A549 (cell line): ENCODE measurements around the gene FAM3A. TPM values are rescaled to one million over a fixed set of nuclear protein-coding genes. Genes with fewer than 3 reads are reported as not detected.

Experiments
- ATAC-seq, 2 experiments: fragments of 200-7000 bp in 1 of 2; fragments of >200 bp in 1 of 2; cut with Nextera tagmentation in 1 of 2; cut with Tn5 transposase in 1 of 2; 3 replicates each; pipeline versions ENCODE4 v1.8.0 to v1.9.1; 2018 to 2020; ENCODE audit warnings: mild to moderate bottlenecking in 1 of 2, moderate library complexity in 1 of 2
- CTCF ChIA-PET: fragments of 300-600 bp; sonication (Branson Sonifier 250); formaldehyde crosslinking; extraction: SDS; loops from one replicate; lab custom pipeline; 2021; ENCODE audit warnings: antibody characterized with exemption, inconsistent platforms; lab: Yijun Ruan, JAX
- POLR2A ChIA-PET: fragments of 350-600 bp; formaldehyde crosslinking; extraction: SDS; loops from one replicate; lab custom pipeline; 2021; ENCODE audit warnings: antibody characterized with exemption, inconsistent platforms; lab: Yijun Ruan, JAX
- DNase-seq, 2 experiments: peaks; one replicate each; pipeline versions ENCODE4 v3.0.0 to v3.0.0-alpha.2; 2011 to 2016; ENCODE audit warnings: low read depth in 1 of 2, low spot score in 1 of 2
- FAIRE-seq: peaks from 2 replicates; lab custom pipeline; 2011; peaks lifted over from hg19 to GRCh38; lab: Jason Lieb, UNC
- H3K27ac ChIP-seq, 2 experiments: fragments of >200 bp; sonication (Bioruptor Twin); formaldehyde crosslinking; 3 replicates each; pipeline ENCODE4 v1.5.1; 2016 to 2017
- H3K4me1 ChIP-seq: fragments of >200 bp; sonication (Bioruptor Twin); formaldehyde crosslinking; 3 replicates; pipeline ENCODE4 v1.6.1; 2016
- H3K4me2 ChIP-seq: fragments of >200 bp; sonication (Bioruptor Twin); formaldehyde crosslinking; 3 replicates; pipeline ENCODE4 v1.6.1; 2016
- H3K4me3 ChIP-seq: fragments of >200 bp; sonication (Bioruptor Twin); formaldehyde crosslinking; 3 replicates; pipeline ENCODE4 v1.5.1; 2016
- H3K9me3 ChIP-seq: fragments of >200 bp; sonication (Bioruptor Twin); formaldehyde crosslinking; 3 replicates; pipeline ENCODE4 v1.6.1; 2016
- BHLHE40 ChIP-seq: IDR thresholded peaks from 2 replicates; pipeline ENCODE4 v1.6.1; 2012; ENCODE audit warnings: low read depth, low read length, inconsistent platforms
- CHD4 ChIP-seq: fragments of 200-600 bp; sonication (generic); IDR thresholded peaks from 2 replicates; pipeline ENCODE4 v1.6.1; 2016; ENCODE audit warnings: antibody characterized with exemption, mild to moderate bottlenecking, borderline replicate concordance
- CTCF ChIP-seq: fragments of >200 bp; sonication (Bioruptor Twin); formaldehyde crosslinking; IDR thresholded peaks from 3 replicates; pipeline ENCODE4 v1.5.1; 2016
- EHF ChIP-seq: fragments of 250-450 bp; sonication (Bioruptor Pico); IDR thresholded peaks from 2 replicates; pipeline ENCODE4 v1.5.0; 2020; ENCODE audit warnings: mild to moderate bottlenecking
- EHMT2 ChIP-seq: fragments of 200-600 bp; sonication (generic); IDR thresholded peaks from 2 replicates; pipeline ENCODE4 v1.6.1; 2016; ENCODE audit warnings: antibody characterized with exemption, low read depth, mild to moderate bottlenecking, moderate library complexity
- EP300 ChIP-seq, 2 experiments: fragments of >200 bp; sonication (Bioruptor Twin); formaldehyde crosslinking; IDR thresholded peaks; 2 replicates in 1 of 2; 3 replicates in 1 of 2; pipeline ENCODE4 v1.6.1; 2016 to 2017
- GATA3 ChIP-seq: IDR thresholded peaks from 2 replicates; pipeline ENCODE4 v1.6.1; 2012; ENCODE audit warnings: borderline replicate concordance
- HDAC2 ChIP-seq: fragments of 200-600 bp; sonication (generic); IDR thresholded peaks from 2 replicates; pipeline ENCODE4 v1.6.1; 2016
- HOXB5 ChIP-seq: fragments of 250-450 bp; sonication (Bioruptor Pico); IDR thresholded peaks from 2 replicates; pipeline ENCODE4 v1.5.0; 2020; ENCODE audit warnings: mild to moderate bottlenecking, moderate library complexity
- JUN ChIP-seq, 2 experiments: fragments of >200 bp; sonication (Bioruptor Twin); formaldehyde crosslinking; IDR thresholded peaks; 2 replicates in 1 of 2; 3 replicates in 1 of 2; pipeline ENCODE4 v1.6.1; 2016 to 2017
- JUNB ChIP-seq: fragments of >200 bp; sonication (Bioruptor Twin); formaldehyde crosslinking; IDR thresholded peaks from 2 replicates; pipeline ENCODE4 v1.6.1; 2016
- MAX ChIP-seq: IDR thresholded peaks from 2 replicates; pipeline ENCODE4 v1.6.1; 2012
- MYC ChIP-seq: IDR thresholded peaks from 2 replicates; pipeline ENCODE4 v1.6.1; 2012; ENCODE audit warnings: mild to moderate bottlenecking, inconsistent platforms, low read length, improper control_type of control experiment, borderline replicate concordance
- NPAS2 ChIP-seq: fragments of 250-450 bp; sonication (Bioruptor Pico); IDR thresholded peaks from 2 replicates; pipeline ENCODE4 v1.8.0; 2022; ENCODE audit warnings: mild to moderate bottlenecking, moderate library complexity, borderline replicate concordance
- NR3C1 ChIP-seq: fragments of >200 bp; sonication (Bioruptor Twin); formaldehyde crosslinking; IDR thresholded peaks from 3 replicates; pipeline ENCODE4 v1.6.1; 2017
- PBX3 ChIP-seq: IDR thresholded peaks from 2 replicates; pipeline ENCODE4 v1.6.1; 2012
- PHF8 ChIP-seq: fragments of 200-600 bp; sonication (generic); IDR thresholded peaks from 2 replicates; pipeline ENCODE4 v1.6.1; 2016; ENCODE audit warnings: low read depth, mild to moderate bottlenecking, antibody characterized with exemption, moderate library complexity, borderline replicate concordance
- POLR2A ChIP-seq: IDR thresholded peaks from 2 replicates; pipeline ENCODE4 v1.6.1; 2012; ENCODE audit warnings: mild to moderate bottlenecking, low read length
- RAD21 ChIP-seq, 2 experiments: fragments of >200 bp in 1 of 2; sonication (Bioruptor Twin) in 1 of 2; formaldehyde crosslinking in 1 of 2; IDR thresholded peaks in 1 of 2; conservative IDR thresholded peaks in 1 of 2; 2 replicates in 1 of 2; 3 replicates in 1 of 2; pipeline ENCODE4 v1.6.1; 2012 to 2018; ENCODE audit warnings: inconsistent platforms in 1 of 2
- REST ChIP-seq: fragments of 200-600 bp; sonication (generic); IDR thresholded peaks from 2 replicates; pipeline ENCODE4 v1.6.1; 2016; ENCODE audit warnings: antibody characterized with exemption, mild to moderate bottlenecking, moderate library complexity
- SMC3 ChIP-seq: fragments of >200 bp; sonication (Bioruptor Twin); formaldehyde crosslinking; IDR thresholded peaks from 3 replicates; pipeline ENCODE4 v1.6.1; 2018; ENCODE audit warnings: inconsistent platforms
- TFCP2L1 ChIP-seq: fragments of 250-450 bp; sonication (Bioruptor Pico); IDR thresholded peaks from 2 replicates; pipeline ENCODE4 v1.5.0; 2021; ENCODE audit warnings: mild to moderate bottlenecking
- ZC3H11A ChIP-seq: fragments of 450-650 bp; IDR thresholded peaks from 2 replicates; pipeline ENCODE4 v1.6.1; 2014; ENCODE audit warnings: antibody characterized with exemption, mild to moderate bottlenecking
- WGBS: methylation state at CpG from one replicate; pipeline ENCODE4 v1.1.6; 2017; ENCODE audit errors: missing lambda C conversion rate; 5-methylcytosine and 5-hydroxymethylcytosine counted together
- polyA plus RNA-seq, 4 experiments: library from polyadenylated mRNA; depleted of rRNA in 3 of 4; stranded (reverse); fragments of >200 nt; fragmentation: RNase III in 1 of 4; extraction: RNeasy Plus Mini Kit Qiagen cat#74134 plus additional on column Dnase treatment in 1 of 4; gene quantifications; 2 replicates in 3 of 4; 3 replicates in 1 of 4; pipeline ENCODE4 v1.2.3, GENCODE V29; 2011 to 2017
- TF ChIP-seq, protein P1 (sequence below): IDR thresholded peaks from 2 replicates; pipeline ENCODE4 v1.6.1; 2012; ENCODE audit warnings: low read depth, borderline replicate concordance
- TF ChIP-seq, protein P2 (sequence below): fragments of 250-450 bp; sonication (Bioruptor Pico); IDR thresholded peaks from 2 replicates; pipeline ENCODE4 v1.5.0; 2020; ENCODE audit warnings: low read depth, mild to moderate bottlenecking, moderate library complexity
- TF ChIP-seq, protein P3 (sequence below): fragments of >200 bp; sonication (Bioruptor Twin); formaldehyde crosslinking; IDR thresholded peaks from 3 replicates; pipeline ENCODE4 v1.6.1; 2016

FAM3A gene
- polyA plus RNA-seq, 2 of the 4 experiments (the other 2 are of a cell fraction), result 21.7 to 36.7 TPM

DNA sequence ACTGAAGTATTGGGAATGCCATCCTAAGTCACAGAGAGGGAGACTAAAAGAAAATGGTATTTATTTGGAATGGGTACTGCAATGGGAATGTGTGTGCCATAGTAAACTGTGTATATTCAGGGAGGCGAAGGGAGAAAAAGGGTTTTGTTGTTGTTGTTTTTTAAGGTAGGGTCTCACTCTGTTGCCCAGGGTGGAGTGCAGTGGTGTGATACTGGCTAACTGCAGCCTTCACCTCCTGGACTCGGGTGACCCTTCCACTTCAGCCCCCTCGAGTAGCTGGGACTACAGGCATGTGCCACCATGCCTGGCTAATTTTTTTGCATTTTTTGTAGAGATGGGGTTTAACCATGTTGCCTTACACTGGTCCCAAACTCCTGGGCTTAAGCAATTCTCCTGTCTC, 21.3 kb downstream of the FAM3A start:
- Histone ChIP-seq H3K27ac (no peak overlapping the region), H3K4me1 (peaks cover 4% of the 10 kb centered on the region; the same call in 2 of the 3 replicates), H3K9me3 (no peaks in the 10 kb centered on the region), H3K4me2 (no peak overlapping the region), H3K4me3 (no peak overlapping the region)
- 66% methylated on average over 3 of the region's 3 CpGs for WGBS
- DNase-seq, result no peak
- ChIA-PET CTCF (no interaction called here), POLR2A (no interaction called here)
- TF ChIP-seq JUN (IDR thresholded peaks at IDR 0.05) (no peak), SMC3 (no peak), EP300 (IDR thresholded peaks at IDR 0.05) (no peak), JUNB (no peak), CTCF (no peak), HOXB5 (no peak), REST (no peak), NR3C1 (no peak), MYC (no peak), BHLHE40 (no peak), POLR2A (no peak), CHD4 (no peak), HDAC2 (no peak), NPAS2 (CRISPR knock-in tag) (no peak), TFCP2L1 (CRISPR knock-in tag) (no peak)
- TF ChIP-seq, protein P1, sequence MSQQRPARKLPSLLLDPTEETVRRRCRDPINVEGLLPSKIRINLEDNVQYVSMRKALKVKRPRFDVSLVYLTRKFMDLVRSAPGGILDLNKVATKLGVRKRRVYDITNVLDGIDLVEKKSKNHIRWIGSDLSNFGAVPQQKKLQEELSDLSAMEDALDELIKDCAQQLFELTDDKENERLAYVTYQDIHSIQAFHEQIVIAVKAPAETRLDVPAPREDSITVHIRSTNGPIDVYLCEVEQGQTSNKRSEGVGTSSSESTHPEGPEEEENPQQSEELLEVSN, result no peak
- TF ChIP-seq, protein P2, sequence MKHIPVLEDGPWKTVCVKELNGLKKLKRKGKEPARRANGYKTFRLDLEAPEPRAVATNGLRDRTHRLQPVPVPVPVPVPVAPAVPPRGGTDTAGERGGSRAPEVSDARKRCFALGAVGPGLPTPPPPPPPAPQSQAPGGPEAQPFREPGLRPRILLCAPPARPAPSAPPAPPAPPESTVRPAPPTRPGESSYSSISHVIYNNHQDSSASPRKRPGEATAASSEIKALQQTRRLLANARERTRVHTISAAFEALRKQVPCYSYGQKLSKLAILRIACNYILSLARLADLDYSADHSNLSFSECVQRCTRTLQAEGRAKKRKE, result no peak
- FAIRE-seq, result no peak
- ATAC-seq, result no peak

DNA sequence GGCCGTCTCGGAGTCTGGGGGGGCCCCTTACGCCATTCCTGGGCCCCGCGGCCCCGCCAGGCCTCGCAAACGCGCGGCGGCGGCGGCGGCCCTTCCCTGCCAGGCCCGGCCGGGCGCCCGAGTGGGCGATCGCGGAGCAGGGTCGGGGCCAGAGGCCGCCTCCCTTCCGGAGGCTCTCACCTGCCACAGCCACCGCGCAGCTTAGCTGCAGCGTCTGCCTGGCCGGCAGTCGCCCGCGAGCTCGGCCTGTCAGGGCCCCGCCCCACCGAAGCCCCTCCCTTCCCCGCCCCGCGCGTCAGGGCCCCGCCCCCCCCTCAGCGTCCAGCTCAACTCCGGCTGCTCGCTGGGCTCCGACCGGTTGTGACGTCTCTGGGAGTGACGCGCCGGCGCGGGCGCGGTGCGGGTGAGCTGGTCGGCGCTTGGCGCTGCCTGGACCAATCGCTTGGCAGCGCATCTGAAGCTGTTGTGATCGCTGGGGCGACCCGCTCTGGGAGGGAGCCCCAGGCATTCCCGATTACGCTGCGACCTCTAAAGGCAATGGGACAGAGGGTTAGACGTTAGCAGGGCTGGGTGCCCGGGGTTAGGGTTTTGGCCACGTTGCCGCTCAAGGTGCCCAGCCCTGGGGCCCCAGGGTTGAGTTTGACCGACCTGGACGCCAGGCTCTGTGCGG, 25.5 kb downstream of the FAM3A start, which contains the start of gene SLC10A3:
TSS of gene SLC10A3 (minus strand) at position 216 of the 670 bp plus-strand sequence. CDS start 1,689 bp downstream, outside the sequence.
- peak; percentile 89 to 95 for DNase-seq
- Histone ChIP-seq H3K9me3 (no peaks in the 10 kb centered on the region), H3K27ac (peak within 1 kb of the TSS; percentile 88 to 96), H3K4me2 (peak within 1 kb of the TSS; percentile 83), H3K4me3 (peak within 1 kb of the TSS; percentile 74), H3K4me1 (peaks cover 15% of the 10 kb centered on the region; the same call in 2 of the 3 replicates)
- FAIRE-seq, result peak; percentile 92
- ChIA-PET POLR2A (interaction anchor here (0.6 to 2.6 kb wide), 12 partner anchors 9 to 93 kb away, joined by 3 to 8 read pairs (median 4); partner anchors contain the start of genes FAM3A, LAGE3, PLXNA3 and RPL10), CTCF (interaction anchor here (0.8 to 2.4 kb wide), 7 partner anchors 9 to 118 kb away, joined by 3 to 13 read pairs (median 4); no protein-coding TSS in a partner anchor)
- 0% methylated on average over 3 of the region's 71 CpGs for WGBS
- ATAC-seq, result peak; percentile 85 to 94
- TF ChIP-seq ZC3H11A (no peak), MAX (peak; percentile 27; the same call in 1 of the 2 replicates), EHF (CRISPR knock-in tag) (no peak), PHF8 (peak; percentile 73; the same call in 1 of the 2 replicates), EHMT2 (no peak), RAD21 (conservative IDR thresholded peaks at IDR 0.05 in 1 of 2, IDR thresholded peaks at IDR 0.05 in 1 of 2) (peak in 1 of 2 experiments; percentile 32; a peak in 3 of 5 replicates), GATA3 (no peak), EP300 (IDR thresholded peaks at IDR 0.05) (no peak), PBX3 (no peak), JUNB (no peak), JUN (IDR thresholded peaks at IDR 0.05) (peak in 1 of 2 experiments; percentile 81; a peak in 2 of 5 replicates), POLR2A (peak; percentile 90)
- TF ChIP-seq, protein P3, sequence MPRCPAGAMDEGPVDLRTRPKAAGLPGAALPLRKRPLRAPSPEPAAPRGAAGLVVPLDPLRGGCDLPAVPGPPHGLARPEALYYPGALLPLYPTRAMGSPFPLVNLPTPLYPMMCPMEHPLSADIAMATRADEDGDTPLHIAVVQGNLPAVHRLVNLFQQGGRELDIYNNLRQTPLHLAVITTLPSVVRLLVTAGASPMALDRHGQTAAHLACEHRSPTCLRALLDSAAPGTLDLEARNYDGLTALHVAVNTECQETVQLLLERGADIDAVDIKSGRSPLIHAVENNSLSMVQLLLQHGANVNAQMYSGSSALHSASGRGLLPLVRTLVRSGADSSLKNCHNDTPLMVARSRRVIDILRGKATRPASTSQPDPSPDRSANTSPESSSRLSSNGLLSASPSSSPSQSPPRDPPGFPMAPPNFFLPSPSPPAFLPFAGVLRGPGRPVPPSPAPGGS, result peak; percentile 85
